H1 (cell line): ENCODE data around the gene FAM174A. TPM values are rescaled to one million over a fixed set of nuclear protein-coding genes. Genes with fewer than 3 reads are reported as not detected.

ENCODE experiments used
- CHD7 ChIP-seq: fragments of 300-600 bp; sonication (generic); IDR thresholded peaks from 2 replicates; pipeline ENCODE4 v1.7.1; 2012; ENCODE audit warnings: low read length, moderate library complexity, mild to moderate bottlenecking, inconsistent platforms; ENCODE audit not compliant: insufficient replicate concordance
- CTCF ChIP-seq, 3 experiments: IDR thresholded peaks; 1 replicate in 2 of 3; 2 replicates in 1 of 3; pipeline versions ENCODE4 v1.5.1 to v1.6.1; 2011; ENCODE audit warnings: low read length in 3 of 3, mild to moderate bottlenecking in 3 of 3, inconsistent platforms in 2 of 3, low read depth in 1 of 3, moderate library complexity in 1 of 3; ENCODE audit not compliant: insufficient read depth in 1 of 3; ENCODE audit errors: control extremely low read depth in 1 of 3
- EP300 ChIP-seq, 2 experiments: IDR thresholded peaks; 1 replicate in 1 of 2; 2 replicates in 1 of 2; pipeline ENCODE4 v1.6.1; 2011 to 2012; ENCODE audit warnings: low read depth in 2 of 2, low read length in 2 of 2, mild to moderate bottlenecking in 2 of 2, borderline replicate concordance in 1 of 2, inconsistent platforms in 1 of 2, moderate library complexity in 1 of 2
- HDAC6 ChIP-seq: IDR thresholded peaks from one replicate; pipeline ENCODE4 v1.7.1; 2012; ENCODE audit warnings: low read depth, mild to moderate bottlenecking, inconsistent platforms, low read length, moderate library complexity
- RXRA ChIP-seq: IDR thresholded peaks from 2 replicates; pipeline ENCODE4 v1.6.1; 2011; ENCODE audit warnings: low read depth, mild to moderate bottlenecking, low read length, moderate library complexity; ENCODE audit not compliant: insufficient read depth
- SIRT6 ChIP-seq: IDR thresholded peaks from one replicate; pipeline ENCODE4 v1.7.1; 2012; ENCODE audit warnings: low read length, inconsistent platforms
- SIX5 ChIP-seq: IDR thresholded peaks from 2 replicates; pipeline ENCODE4 v1.6.1; 2011; ENCODE audit warnings: mild to moderate bottlenecking, low read depth, low read length
- SRF ChIP-seq: IDR thresholded peaks from 2 replicates; pipeline ENCODE4 v1.6.1; 2011; ENCODE audit warnings: mild to moderate bottlenecking, low read depth, low read length, moderate library complexity
- TCF12 ChIP-seq: IDR thresholded peaks from 2 replicates; pipeline ENCODE4 v1.6.1; 2011; ENCODE audit warnings: low read depth, mild to moderate bottlenecking, low read length
- polyA plus RNA-seq, 7 experiments: library from polyadenylated mRNA; depleted of rRNA in 3 of 7; stranded (reverse) in 5 of 7; unstranded in 2 of 7; fragments of >200 nt in 5 of 7; fragments of 200-250 nt in 2 of 7; gene quantifications; 1 replicate in 5 of 7; 2 replicates in 1 of 7; 4 replicates in 1 of 7; pipeline versions ENCODE4 v1.2.1 to v1.2.3, GENCODE V29; 2011 to 2013; ENCODE audit warnings: missing spikeins in 2 of 7, mixed read lengths in 2 of 7
- total RNA-seq: library from RNA; stranded (reverse); fragmentation: NEBNext Ultra II Directional; extraction: Animal tissue kit (Norgen Biotek cat#: 25700); gene quantifications from 2 replicates; pipeline ENCODE4 v1.2.1, GENCODE V29; 2021

The FAM174A gene
- total and polyA plus RNA-seq, 2 of the 8 experiments (the other 6 are each of a cell fraction or from before 2014, with no cell fraction given) = 3.9 to 5.3 TPM

GRCh38 chr5:100609594-100609993, 74.4 kb downstream of the FAM174A start (continued):
- TF ChIP-seq CHD7 (no peak), TCF12 (no peak), EP300 (IDR thresholded peaks at IDR 0.05; ENCODE audit: borderline replicate concordance in 1 of 2, low read depth in 2 of 2, low read length in 2 of 2) (no peak), HDAC6 (no peak), RXRA (no peak), SIX5 (no peak), SIRT6 (no peak), SRF (no peak), CTCF (IDR thresholded peaks at IDR 0.05; ENCODE audit: control extremely low read depth in 1 of 3, insufficient read depth in 1 of 3, low read depth in 1 of 3, low read length in 3 of 3) (no peak)
